Stimulated activated CD4-positive, alpha-beta T cell treated with anti-CD3 and anti-CD28 coated beads, Interleukin-12 subunit alpha, Interleukin-12 subunit beta, amount 100 ng/mL, for 48 hours (primary cell): ENCODE data around the gene CDH4.

Experiments used
- DNase-seq, 3 donors: peaks; one replicate each; pipeline ENCODE4 v3.0.0-alpha.2; 2020; ENCODE audit warnings: low read depth in 2 of 3, low spot score in 1 of 3

CDH4 gene

GRCh38 chr20:61548069-61548468, 296.0 kb downstream of the CDH4 start:
- no peak for DNase-seq

GRCh38 chr20:61549865-61550264, 297.8 kb downstream of the CDH4 start:
- DNase-seq = no peak

- DNase-seq = no peak
Measured at GRCh38 chr20:61551401-61551800, 299.3 kb downstream of the CDH4 start.

GRCh38 chr20:61554617-61555016, 302.6 kb downstream of the CDH4 start:
- no peak for DNase-seq

GRCh38 chr20:61555566-61555965, 303.5 kb downstream of the CDH4 start:
- DNase-seq = no peak

- no peak for DNase-seq
Measured at GRCh38 chr20:61556111-61556510, 304.1 kb downstream of the CDH4 start.

GRCh38 chr20:61556673-61557072, 304.6 kb downstream of the CDH4 start:
- no peak for DNase-seq

GRCh38 chr20:61557621-61558020, 305.6 kb downstream of the CDH4 start:
- no peak for DNase-seq

GRCh38 chr20:61558726-61559125, 306.7 kb downstream of the CDH4 start:
- no peak for DNase-seq

- DNase-seq = no peak
Measured at GRCh38 chr20:61559706-61560315, 307.8 kb downstream of the CDH4 start.

- no peak for DNase-seq
Measured at GRCh38 chr20:61560361-61560853, 308.3 kb downstream of the CDH4 start.

- no peak for DNase-seq
Measured at GRCh38 chr20:61561111-61561830, 309.2 kb downstream of the CDH4 start.

GRCh38 chr20:61562491-61562890, 310.4 kb downstream of the CDH4 start:
- no peak for DNase-seq

GRCh38 chr20:61562897-61563504, 310.9 kb downstream of the CDH4 start:
- DNase-seq = no peak

- DNase-seq = no peak
Measured at GRCh38 chr20:61564628-61565027, 312.6 kb downstream of the CDH4 start.

GRCh38 chr20:61565791-61566190, 313.7 kb downstream of the CDH4 start:
- no peak for DNase-seq

- no peak for DNase-seq
Measured at GRCh38 chr20:61566691-61567090, 314.6 kb downstream of the CDH4 start.

- DNase-seq = no peak
Measured at GRCh38 chr20:61567204-61567603, 315.1 kb downstream of the CDH4 start.

- no peak for DNase-seq
Measured at GRCh38 chr20:61569825-61570224, 317.8 kb downstream of the CDH4 start.

GRCh38 chr20:61570646-61571195, 318.7 kb downstream of the CDH4 start:
- DNase-seq = no peak

GRCh38 chr20:61571221-61571620, 319.2 kb downstream of the CDH4 start:
- no peak for DNase-seq
